Activated T-cell treated with anti-CD3 and anti-CD28 coated beads for 4 hours (primary cell): ENCODE results near the gene RBCK1.

Experiments
- DNase-seq: peaks from one replicate; pipeline ENCODE4 v3.0.0-alpha.2; 2020

The RBCK1 gene

GRCh38 chr20:420166-420620 lies 12.1 kb downstream of the RBCK1 start:
- no peak for DNase-seq

GRCh38 chr20:420721-421574 lies 12.8 kb downstream of the RBCK1 start:
- no peak for DNase-seq

GRCh38 chr20:421685-422250 lies 13.7 kb downstream of the RBCK1 start:
- DNase-seq = no peak

- DNase-seq = no peak
Observed at GRCh38 chr20:426566-426965, 18.5 kb downstream of the RBCK1 start.

GRCh38 chr20:427401-427800 lies 19.3 kb downstream of the RBCK1 start:
- DNase-seq = no peak

- no peak for DNase-seq
Observed at GRCh38 chr20:427849-428657, 20.0 kb downstream of the RBCK1 start.

DNA sequence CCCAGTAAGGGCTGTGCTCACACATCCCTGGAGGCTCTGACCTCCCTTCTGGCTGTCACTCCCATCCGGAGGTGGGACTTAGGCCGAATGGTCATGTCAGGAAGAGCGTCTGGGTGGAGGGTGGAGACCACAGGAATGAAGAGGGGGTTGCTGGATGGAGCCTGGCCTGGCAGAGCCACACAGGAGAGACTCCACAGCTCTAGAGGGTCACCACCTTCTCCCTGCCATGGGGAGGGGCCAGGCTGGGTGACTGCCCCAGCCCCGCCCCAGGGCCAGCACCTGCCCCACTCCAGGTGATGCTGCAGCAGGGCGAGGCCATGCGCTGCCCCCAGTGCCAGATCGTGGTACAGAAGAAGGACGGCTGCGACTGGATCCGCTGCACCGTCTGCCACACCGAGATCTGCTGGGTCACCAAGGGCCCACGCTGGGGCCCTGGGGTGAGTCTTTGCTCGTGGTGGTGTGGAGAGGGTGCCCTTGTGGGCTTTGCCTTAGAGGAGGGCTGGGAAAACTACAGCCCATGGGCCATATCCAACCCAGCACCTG lies 20.6 kb downstream of the RBCK1 start:
- no peak for DNase-seq

DNA sequence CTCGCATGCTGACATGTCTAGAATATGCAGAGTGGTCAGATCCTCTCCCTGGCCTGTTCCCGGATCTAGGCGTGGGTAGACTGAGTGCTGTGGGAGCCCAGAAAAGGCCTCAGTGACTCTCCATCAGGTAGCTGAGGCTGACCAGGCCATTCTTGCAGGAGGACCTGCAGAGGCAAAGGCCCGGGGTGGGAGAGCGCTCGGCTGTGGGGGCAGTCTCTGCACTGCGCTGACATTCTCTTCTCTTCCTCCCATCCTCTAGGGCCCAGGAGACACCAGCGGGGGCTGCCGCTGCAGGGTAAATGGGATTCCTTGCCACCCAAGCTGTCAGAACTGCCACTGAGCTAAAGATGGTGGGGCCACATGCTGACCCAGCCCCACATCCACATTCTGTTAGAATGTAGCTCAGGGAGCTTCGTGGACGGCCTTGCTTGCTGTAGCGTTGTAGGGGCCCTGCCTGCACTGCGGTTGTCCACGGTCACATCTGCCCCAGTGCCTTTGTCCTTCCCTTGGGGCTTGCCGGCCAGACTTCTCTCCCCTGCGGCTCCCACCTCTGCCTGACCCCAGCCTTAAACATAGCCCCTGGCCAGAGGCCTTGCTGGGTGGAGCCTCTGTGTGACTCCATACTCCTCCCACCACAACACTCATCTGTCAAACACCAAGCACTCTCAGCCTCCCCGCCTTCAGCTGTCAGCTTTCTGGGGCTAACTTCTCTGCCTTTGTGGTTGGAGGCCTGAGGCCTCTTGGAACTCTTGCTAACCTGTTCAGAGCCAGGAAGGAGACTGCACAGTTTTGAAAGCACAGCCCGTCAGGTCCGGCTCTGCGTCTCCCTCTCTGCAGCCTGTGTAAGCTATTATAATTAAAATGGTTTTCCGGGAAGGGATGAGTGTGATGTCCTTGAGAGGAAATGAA lies 22.2 kb downstream of the RBCK1 start:
- DNase-seq = no peak

GRCh38 chr20:431012-431904 lies 23.2 kb downstream of the RBCK1 start:
- no peak for DNase-seq

DNA sequence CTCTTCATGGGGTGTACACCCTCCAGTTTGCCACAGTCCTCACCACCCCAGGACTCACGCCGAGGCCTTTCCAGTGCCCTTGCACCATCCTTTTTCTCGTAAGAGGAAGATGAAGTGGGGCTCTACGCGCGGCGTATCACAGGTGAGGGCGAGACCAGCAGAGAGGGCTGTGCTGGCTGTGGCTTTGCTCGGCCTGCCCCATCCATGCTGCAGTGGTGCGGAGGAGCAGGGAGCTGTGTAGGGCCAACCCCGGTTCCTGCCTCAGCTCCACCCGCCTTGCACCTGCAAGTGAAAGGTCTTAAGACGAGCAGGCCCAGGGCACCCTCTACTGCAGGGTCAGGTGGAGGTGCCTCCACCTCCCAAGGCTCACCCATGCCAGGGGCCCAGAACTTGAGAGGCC lies 24.1 kb downstream of the RBCK1 start:
- DNase-seq = no peak

- DNase-seq = no peak
Observed at GRCh38 chr20:432677-433299, 24.7 kb downstream of the RBCK1 start.

GRCh38 chr20:433300-433975 lies 25.3 kb downstream of the RBCK1 start:
- peak; percentile 65 for DNase-seq

DNA sequence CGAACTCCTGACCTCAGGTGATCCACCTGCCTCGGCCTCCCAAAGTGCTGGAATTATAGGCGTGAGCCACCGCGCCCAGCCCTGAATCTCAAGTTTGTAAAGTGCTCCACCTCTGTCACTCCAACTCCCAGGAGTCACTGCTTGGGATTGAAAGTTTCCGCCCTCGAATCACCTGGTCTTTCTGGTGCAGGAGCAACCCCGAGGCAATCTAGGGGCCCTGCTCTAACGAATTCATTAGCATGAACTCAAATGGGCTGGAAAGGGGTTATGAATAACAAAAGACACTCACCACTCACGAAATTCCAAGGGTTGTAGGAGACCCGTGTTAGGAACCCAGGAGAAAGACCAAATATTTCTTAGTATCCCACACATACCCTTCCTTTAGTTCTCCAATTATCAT lies 26.1 kb downstream of the RBCK1 start:
- DNase-seq = no peak

GRCh38 chr20:434661-435419 lies 26.7 kb downstream of the RBCK1 start:
- no peak for DNase-seq

GRCh38 chr20:435558-435957 lies 27.5 kb downstream of the RBCK1 start:
- DNase-seq = no peak

- DNase-seq = no peak
Observed at GRCh38 chr20:436476-436875, 28.4 kb downstream of the RBCK1 start.

- no peak for DNase-seq
Observed at GRCh38 chr20:437787-438486, 29.8 kb downstream of the RBCK1 start.
